ENCODE data around the gene CD44. TPM values are rescaled to one million over a fixed set of nuclear protein-coding genes. Genes with fewer than 3 reads are reported as not detected.

CD44 gene
- total RNA-seq, 2 donors from 2014 or later: 698 to 736 TPM

DNA sequence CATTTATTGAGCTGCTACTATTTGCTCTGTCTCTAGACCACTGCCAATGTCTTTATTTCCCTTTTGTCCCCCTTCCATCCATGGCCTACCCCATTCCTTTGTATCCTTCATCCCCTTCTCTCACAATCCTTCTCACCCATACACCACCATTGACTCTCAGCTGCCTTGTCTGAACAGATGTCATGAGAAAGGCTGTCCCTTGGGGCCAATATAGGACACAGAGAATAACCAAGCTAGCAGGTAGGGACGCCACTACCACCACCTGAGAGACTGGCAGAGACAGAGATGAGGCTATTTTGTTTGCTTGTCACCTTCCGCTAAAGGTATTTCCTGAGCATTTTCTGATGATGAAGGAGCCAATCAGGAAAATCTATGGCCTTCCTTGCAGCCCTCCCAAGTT is 138.9 kb downstream of the CD44 start:
- Mint-ChIP-seq H3K27me3 (peaks cover 4 to 15% of the 10 kb centered on the region in 2 donors), H3K9me3 (peaks cover 3% of the 10 kb centered on the region), H3K4me3 (no peak overlapping the region), H3K36me3 (peaks cover 6% of the 10 kb centered on the region), H3K27ac (no peak overlapping the region), H3K4me1 (ENCODE audit: low read depth in 2 of 2) (peaks cover 44 to 51% of the 10 kb centered on the region in 2 donors)
- DNase-seq (ENCODE audit: low spot score): no peak
- no peak for ATAC-seq

DNA sequence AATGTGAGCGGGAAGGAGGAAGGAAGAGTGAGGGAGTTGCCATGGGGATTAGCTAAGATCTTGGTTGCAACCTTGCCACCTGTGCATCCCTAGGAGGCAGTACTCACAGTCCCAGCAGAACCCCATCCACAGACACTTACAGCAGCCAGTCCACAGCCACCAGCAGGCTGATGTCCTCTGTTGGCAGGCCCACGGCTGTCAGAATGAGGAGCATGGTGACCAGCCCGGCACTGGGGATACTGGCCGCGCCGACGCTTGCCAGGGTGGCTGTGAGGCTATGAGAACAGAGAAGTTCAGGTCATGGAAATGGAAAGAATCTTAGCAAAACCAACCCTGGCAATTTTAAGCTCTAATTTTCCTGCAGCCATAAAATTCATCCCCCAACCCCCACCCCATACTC is 141.8 kb downstream of the CD44 start:
- Mint-ChIP-seq H3K4me3 (no peak overlapping the region), H3K27me3 (peaks cover 4 to 5% of the 10 kb centered on the region in 2 donors), H3K9me3 (peaks cover 6% of the 10 kb centered on the region), H3K27ac (peak overlapping the region in 1 of 2 donors; percentile 12), H3K4me1 (ENCODE audit: low read depth in 2 of 2) (peaks cover 19 to 47% of the 10 kb centered on the region in 2 donors), H3K36me3 (no peaks in the 10 kb centered on the region)
- no peak for ATAC-seq
- no peak for DNase-seq (ENCODE audit: low spot score)

DNA sequence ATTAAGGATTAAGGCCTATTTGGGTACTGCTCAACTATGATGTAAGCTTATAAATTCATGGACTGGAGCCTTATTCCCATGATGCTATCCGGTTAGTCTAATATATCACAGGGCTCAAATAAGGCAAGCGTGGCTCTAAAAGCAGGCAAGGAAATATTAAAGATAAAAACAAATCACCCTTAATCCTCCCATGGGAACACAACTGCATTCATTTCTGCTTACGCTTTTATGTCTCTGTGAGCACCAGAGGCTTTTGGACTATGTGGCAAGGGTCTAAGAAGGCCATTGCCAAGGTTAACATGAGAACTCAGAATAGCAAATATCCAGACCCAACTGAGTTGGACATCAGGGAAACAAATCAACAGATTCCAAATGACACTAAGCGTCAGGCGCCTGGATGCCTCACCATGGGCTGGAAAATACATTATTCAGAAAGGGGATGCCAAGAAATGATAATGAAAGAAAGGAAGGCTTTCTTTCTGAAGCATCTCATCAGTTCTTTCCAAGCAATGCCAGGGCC is 142.3 kb downstream of the CD44 start:
- Mint-ChIP-seq H3K4me3 (no peak overlapping the region), H3K9me3 (peaks cover 3% of the 10 kb centered on the region), H3K27me3 (peaks cover 0 to under 1% of the 10 kb centered on the region in 2 donors), H3K27ac (peak overlapping the region in 1 of 2 donors; percentile 12), H3K36me3 (no peaks in the 10 kb centered on the region), H3K4me1 (ENCODE audit: low read depth in 2 of 2) (peaks cover 14 to 43% of the 10 kb centered on the region in 2 donors)
- ATAC-seq (no peak), DNase-seq (ENCODE audit: low spot score) (no peak)

Other genes starting within 250 kb of the CD44 start
- 10 to 100 TPM; 26.0 to 28.4 TPM for gene APIP, start 222.8 kb upstream of the CD44 start, total RNA-seq
- gene PDHX, start 222.6 kb upstream of the CD44 start, total RNA-seq: 10 to 100 TPM; 27.6 to 37.3 TPM